ENCODE measurements around the gene MYO6. TPM values are rescaled to one million over a fixed set of nuclear protein-coding genes. Genes with fewer than 3 reads are reported as not detected.

Gene MYO6
- total and polyA plus RNA-seq, 2 of the 4 experiments (the other 2 are of a cell fraction), result 6.1 to 6.8 TPM

- no peak overlapping the region for H3K4me3 ChIP-seq (ENCODE audit: insufficient read depth, low read depth, low read length)
- H3K4ac ChIP-seq (ENCODE audit: low read depth, low read length), result no peak overlapping the region
- H3K23ac ChIP-seq (ENCODE audit: low read depth, low read length), result no peak overlapping the region
- ChIA-PET CTCF (no interaction called here), POLR2A (ENCODE audit: unreplicated experiment) (no interaction called here)
- no TSS peak for BruUV-seq (replicated peaks)
- no peaks in the 10 kb centered on the region for H3K9me1 ChIP-seq (ENCODE audit: insufficient read depth, low read length)
- no peak for TF ChIP-seq CTCF (conservative IDR thresholded peaks at IDR 0.05; ENCODE audit: low read depth, low read length)
- TF ChIP-seq POLR2A (IDR thresholded peaks at IDR 0.05; ENCODE audit: low read depth, low read length), result no peak
- TF ChIP-seq MXI1 (IDR thresholded peaks at IDR 0.05; ENCODE audit: borderline replicate concordance, low read depth, low read length), result no peak
- no peak for TF ChIP-seq SMC3 (IDR thresholded peaks at IDR 0.05; ENCODE audit: low read depth, low read length)
- no peak for TF ChIP-seq BHLHE40 (IDR thresholded peaks at IDR 0.05; ENCODE audit: low read depth, low read length)
- TF ChIP-seq RFX5 (IDR thresholded peaks at IDR 0.05; ENCODE audit: low read depth, low read length), result no peak
- TF ChIP-seq USF2 (IDR thresholded peaks at IDR 0.05; ENCODE audit: low read depth, low read length), result no peak
- TF ChIP-seq CHD1 (IDR thresholded peaks at IDR 0.05; ENCODE audit: low read depth, low read length), result no peak
- TF ChIP-seq RCOR1 (IDR thresholded peaks at IDR 0.05; ENCODE audit: insufficient replicate concordance, low read length), result no peak
- no peak for TF ChIP-seq MAZ (IDR thresholded peaks at IDR 0.05; ENCODE audit: borderline replicate concordance, low read depth, low read length)
- no peak for TF ChIP-seq RAD21 (IDR thresholded peaks at IDR 0.05; ENCODE audit: low read length)
- TF ChIP-seq ELK1 (IDR thresholded peaks at IDR 0.05; ENCODE audit: borderline replicate concordance, low read depth, low read length), result no peak
- TF ChIP-seq NFE2L2 (IDR thresholded peaks at IDR 0.05; ENCODE audit: low read depth, low read length), result no peak
- DNase-seq (no peak), ATAC-seq (ENCODE audit: low read depth) (no peak)
- H2BK15ac ChIP-seq (ENCODE audit: low read depth, low read length), result no peak overlapping the region
- in situ Hi-C loops (cut with MboI; ENCODE audit: low sequenced_read_pairs) (no loop called here), intact Hi-C loops (cut with micrococcal nuclease) (no loop called here), dilution Hi-C loops (cut with HindIII; ENCODE audit: low sequenced_read_pairs, unreplicated experiment) (no loop called here)
- no peaks in the 10 kb centered on the region for H3K9me3 ChIP-seq (ENCODE audit: control insufficient read depth, insufficient read depth, low read length)
- H4K91ac ChIP-seq (ENCODE audit: insufficient read depth, low read depth, low read length), result no peak overlapping the region
- no peak overlapping the region for H3K14ac ChIP-seq (replicated peaks; ENCODE audit: low read depth, low read length)
- WGBS, 2 experiments (ENCODE audit: extremely low coverage in 2 of 2, insufficient read length in 1 of 2), result no CpG with 5 or more reads among the region's 2 CpGs
- no peak overlapping the region for H3K9ac ChIP-seq (ENCODE audit: low read depth, low read length)
- no peak overlapping the region for H3K56ac ChIP-seq (ENCODE audit: extremely low read depth, insufficient read depth, low read length)
- H3K18ac ChIP-seq (ENCODE audit: low read depth, low read length), result no peak overlapping the region
- no peak overlapping the region for H3K4me2 ChIP-seq (ENCODE audit: low read depth, low read length)
- peaks cover 12% of the 10 kb centered on the region for H3K27me3 ChIP-seq (ENCODE audit: control insufficient read depth, insufficient read depth, low read length)
- H3K4me1 ChIP-seq (ENCODE audit: control insufficient read depth, insufficient read depth, low read length), result no peaks in the 10 kb centered on the region
- H2AK5ac ChIP-seq (ENCODE audit: low read depth, low read length), result no peak overlapping the region
- no peak overlapping the region for H2AFZ ChIP-seq (replicated peaks; ENCODE audit: low read length, poor library complexity)
- no peak overlapping the region for H2BK120ac ChIP-seq (ENCODE audit: low read depth, low read length)
- H3K36me3 ChIP-seq (ENCODE audit: control insufficient read depth, insufficient read depth, low read length), result no peaks in the 10 kb centered on the region
- no peak overlapping the region for H4K8ac ChIP-seq (ENCODE audit: low read depth in 2 of 2, low read length in 2 of 2)
- no peak overlapping the region for H3K27ac ChIP-seq (ENCODE audit: insufficient read depth, low read length)
- no peak overlapping the region for H2BK5ac ChIP-seq (ENCODE audit: low read depth, low read length, poor library complexity, severe bottlenecking)
- no peak overlapping the region for H2BK20ac ChIP-seq (ENCODE audit: low read depth, low read length)
- no peak overlapping the region for H4K5ac ChIP-seq (ENCODE audit: low read depth, low read length)
- no peaks in the 10 kb centered on the region for H4K20me1 ChIP-seq (ENCODE audit: insufficient read depth, low read length)
- no peak overlapping the region for H2AK9ac ChIP-seq (replicated peaks; ENCODE audit: low read depth, low read length, poor library complexity)
- H3K79me1 ChIP-seq (ENCODE audit: low read depth in 1 of 2, low read length in 2 of 2), result no peaks in the 10 kb centered on the region
Measured at GRCh38 chr6:75943381-75943780, 194.3 kb downstream of the MYO6 start.

Data from IMR-90 (cell line).